Activated CD8-positive, alpha-beta memory T cell treated with anti-CD3 and anti-CD28 coated beads for 1 hour (primary cell): ENCODE data around the gene PTPRG.

ENCODE experiments used
- DNase-seq, 2 donors: peaks; one replicate each; pipeline ENCODE4 v3.0.0-alpha.2; 2020; ENCODE audit warnings: low read depth in 1 of 2; ENCODE audit errors: extremely low read depth in 1 of 2

PTPRG gene

GRCh38 chr3:61877359-61878138 is 316.2 kb downstream of the PTPRG start:
- no peak for DNase-seq

- no peak for DNase-seq
Measured at GRCh38 chr3:61882253-61882652, 320.9 kb downstream of the PTPRG start.

- no peak for DNase-seq
Measured at GRCh38 chr3:61884794-61885193, 323.4 kb downstream of the PTPRG start.

GRCh38 chr3:61885414-61885813 is 324.0 kb downstream of the PTPRG start:
- DNase-seq: no peak

- DNase-seq: no peak
Measured at GRCh38 chr3:61887206-61887605, 325.8 kb downstream of the PTPRG start.

GRCh38 chr3:61889259-61889658 is 327.9 kb downstream of the PTPRG start:
- DNase-seq: no peak

- DNase-seq: no peak
Measured at GRCh38 chr3:61890167-61890566, 328.8 kb downstream of the PTPRG start.

GRCh38 chr3:61890586-61890985 is 329.2 kb downstream of the PTPRG start:
- DNase-seq: no peak

- no peak for DNase-seq
Measured at GRCh38 chr3:61892891-61893290, 331.5 kb downstream of the PTPRG start.

GRCh38 chr3:61893840-61894566 is 332.6 kb downstream of the PTPRG start:
- no peak for DNase-seq

GRCh38 chr3:61894988-61895935 is 333.9 kb downstream of the PTPRG start:
- peak; percentile 4 to 30 for DNase-seq

GRCh38 chr3:61896251-61896650 is 334.9 kb downstream of the PTPRG start:
- no peak for DNase-seq

- DNase-seq: no peak
Measured at GRCh38 chr3:61897848-61898247, 336.5 kb downstream of the PTPRG start.

GRCh38 chr3:61899700-61900462 is 338.5 kb downstream of the PTPRG start:
- no peak for DNase-seq

GRCh38 chr3:61901496-61901895 is 340.1 kb downstream of the PTPRG start:
- no peak for DNase-seq

- DNase-seq: no peak
Measured at GRCh38 chr3:61901986-61902385, 340.6 kb downstream of the PTPRG start.

- DNase-seq: no peak
Measured at GRCh38 chr3:61903074-61903473, 341.7 kb downstream of the PTPRG start.

GRCh38 chr3:61903931-61904657 is 342.7 kb downstream of the PTPRG start:
- DNase-seq: no peak

- DNase-seq: no peak
Measured at GRCh38 chr3:61907210-61907795, 345.9 kb downstream of the PTPRG start.
